Breast epithelium (tissue), 4 donors: Measurements from ENCODE around the gene TNFRSF6B. TPM values are rescaled to one million over a fixed set of nuclear protein-coding genes. Genes with fewer than 3 reads are reported as not detected.
A peak's percentile ranks its signal among the peaks of the same experiment; 100 is the strongest.

Experiments used
- DNase-seq, 2 donors: peaks; one replicate each; pipeline ENCODE4 v3.0.0-alpha.2; 2019; ENCODE audit warnings: low spot score in 2 of 2
- H3K27ac ChIP-seq, 2 donors: fragments of 200-600 bp; sonication (generic) in 1 of 2; one replicate each; pipeline ENCODE4 v1.5.1; 2016 to 2019; ENCODE audit warnings: mild to moderate bottlenecking in 1 of 2
- H3K27me3 ChIP-seq, 2 donors: fragments of 200-600 bp; sonication (generic) in 1 of 2; one replicate each; pipeline versions ENCODE4 v1.5.1 to v1.6.0; 2017 to 2019; ENCODE audit warnings: control low read depth in 1 of 2, mild to moderate bottlenecking in 1 of 2
- H3K36me3 ChIP-seq: fragments of 200-600 bp; one replicate; pipeline ENCODE4 v1.5.1; 2019
- H3K4me1 ChIP-seq, 2 donors: fragments of 200-600 bp; sonication (generic); one replicate each; pipeline ENCODE4 v1.5.1; 2016 to 2019; ENCODE audit warnings: control low read depth in 1 of 2
- H3K4me3 ChIP-seq, 3 donors: fragments of 200-600 bp; sonication (generic); 1 replicate in 2 of 3; 2 replicates in 1 of 3; pipeline ENCODE4 v1.5.1; 2016 to 2019; ENCODE audit warnings: mild to moderate bottlenecking in 3 of 3, moderate library complexity in 2 of 3
- H3K9me3 ChIP-seq, 2 donors: fragments of 200-600 bp; sonication (generic) in 1 of 2; one replicate each; pipeline ENCODE4 v1.5.1; 2016 to 2019; ENCODE audit warnings: control low read depth in 1 of 2
- POLR2A ChIP-seq: fragments of 450-650 bp; IDR thresholded peaks from one replicate; pipeline ENCODE4 v1.6.1; 2016; ENCODE audit warnings: antibody characterized with exemption, mild to moderate bottlenecking, moderate library complexity
- POLR2AphosphoS5 ChIP-seq, 3 donors: sonication (generic); formaldehyde crosslinking; IDR thresholded peaks; one replicate each; pipeline ENCODE4 v1.6.1; 2017; ENCODE audit warnings: antibody characterized with exemption in 3 of 3
- intact Hi-C: fragments of 100-400 bp; cut with DNase I; formaldehyde crosslinking; loops from one replicate; pipeline ENCODE4 v1.15.1; 2023; ENCODE audit warnings: low total_unique reads
- total RNA-seq, 3 donors: library from RNA; depleted of rRNA; stranded (reverse); fragments of >200 nt; gene quantifications; one replicate each; pipeline ENCODE4 v1.1.0, GENCODE V29; 2016
- TF ChIP-seq, protein P1 (sequence below), 3 donors: fragments of 450-650 bp; IDR thresholded peaks; one replicate each; pipeline ENCODE4 v1.5.1; 2016 to 2017; ENCODE audit warnings: antibody characterized with exemption in 3 of 3, mild to moderate bottlenecking in 3 of 3, moderate library complexity in 3 of 3

Gene TNFRSF6B
- total RNA-seq, 3 donors from 2014 or later: 2.8 to 40.0 (median 7.4) TPM

GRCh38 chr20:63705232-63706026 is 9.0 kb downstream of the TNFRSF6B start:
- Histone ChIP-seq H3K27me3 (no peaks in the 10 kb centered on the region), H3K4me3 (no peak overlapping the region), H3K9me3 (no peaks in the 10 kb centered on the region), H3K4me1 (peaks cover 7 to 13% of the 10 kb centered on the region in 2 donors), H3K27ac (no peak overlapping the region), H3K36me3 (peaks cover 7% of the 10 kb centered on the region)
- DNase-seq: no peak
- intact Hi-C loops: loop anchor here (2.0 kb wide), 1 partner anchor 15 kb away; no protein-coding TSS in a partner anchor
- no peak for TF ChIP-seq POLR2AphosphoS5 (IDR thresholded peaks at IDR 0.05)
- TF ChIP-seq, protein P1, sequence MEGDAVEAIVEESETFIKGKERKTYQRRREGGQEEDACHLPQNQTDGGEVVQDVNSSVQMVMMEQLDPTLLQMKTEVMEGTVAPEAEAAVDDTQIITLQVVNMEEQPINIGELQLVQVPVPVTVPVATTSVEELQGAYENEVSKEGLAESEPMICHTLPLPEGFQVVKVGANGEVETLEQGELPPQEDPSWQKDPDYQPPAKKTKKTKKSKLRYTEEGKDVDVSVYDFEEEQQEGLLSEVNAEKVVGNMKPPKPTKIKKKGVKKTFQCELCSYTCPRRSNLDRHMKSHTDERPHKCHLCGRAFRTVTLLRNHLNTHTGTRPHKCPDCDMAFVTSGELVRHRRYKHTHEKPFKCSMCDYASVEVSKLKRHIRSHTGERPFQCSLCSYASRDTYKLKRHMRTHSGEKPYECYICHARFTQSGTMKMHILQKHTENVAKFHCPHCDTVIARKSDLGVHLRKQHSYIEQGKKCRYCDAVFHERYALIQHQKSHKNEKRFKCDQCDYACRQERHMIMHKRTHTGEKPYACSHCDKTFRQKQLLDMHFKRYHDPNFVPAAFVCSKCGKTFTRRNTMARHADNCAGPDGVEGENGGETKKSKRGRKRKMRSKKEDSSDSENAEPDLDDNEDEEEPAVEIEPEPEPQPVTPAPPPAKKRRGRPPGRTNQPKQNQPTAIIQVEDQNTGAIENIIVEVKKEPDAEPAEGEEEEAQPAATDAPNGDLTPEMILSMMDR (IDR thresholded peaks at IDR 0.05): no peak
- no peak for TF ChIP-seq POLR2A

DNA sequence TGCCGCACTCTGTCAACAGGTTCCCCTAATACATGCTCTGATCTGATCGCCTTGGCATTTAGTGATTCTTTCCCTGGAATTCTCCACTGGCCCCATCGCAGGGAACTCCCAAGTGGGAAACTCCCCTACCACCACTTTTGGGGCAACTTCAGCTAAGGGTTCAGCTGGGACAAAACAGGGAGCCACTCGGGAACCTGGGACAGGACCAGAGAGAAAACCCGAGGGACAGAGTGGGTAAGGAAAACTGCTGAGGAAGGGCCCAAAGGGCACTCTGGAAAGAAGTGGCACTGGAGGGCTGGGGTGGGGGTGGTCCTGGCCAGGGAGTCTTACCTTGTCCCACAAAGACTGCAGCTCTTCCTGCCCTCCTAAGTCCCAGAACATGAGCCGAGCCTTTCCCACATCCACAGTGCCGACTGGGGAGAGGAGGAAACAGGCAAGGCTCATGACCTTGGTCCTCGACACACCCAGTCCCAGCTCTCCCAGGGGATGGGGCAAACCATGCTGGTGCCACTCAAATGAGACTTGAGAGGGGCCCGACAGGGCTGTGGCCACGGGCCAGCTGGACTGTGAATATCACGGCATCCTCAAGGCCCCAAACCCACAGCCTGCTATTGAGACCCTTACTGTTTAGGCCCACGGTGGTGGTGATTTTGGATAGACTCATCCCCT is 9.7 kb downstream of the TNFRSF6B start:
- Histone ChIP-seq H3K4me3 (peak overlapping the region; percentile 88 to 93 (median 91)), H3K36me3 (peaks cover 7% of the 10 kb centered on the region), H3K4me1 (peaks cover 7 to 13% of the 10 kb centered on the region in 2 donors), H3K27ac (peak overlapping the region; percentile 90 to 92), H3K9me3 (no peaks in the 10 kb centered on the region), H3K27me3 (no peaks in the 10 kb centered on the region)
- no peak for TF ChIP-seq POLR2AphosphoS5 (IDR thresholded peaks at IDR 0.05)
- no peak for TF ChIP-seq POLR2A
- TF ChIP-seq, protein P1 (IDR thresholded peaks at IDR 0.05): no peak
- intact Hi-C loops: no loop called here
- DNase-seq: no peak

GRCh38 chr20:63706852-63707557 is 10.6 kb downstream of the TNFRSF6B start:
- peak overlapping the region; percentile 90 to 92 for H3K27ac ChIP-seq
- peaks cover 7% of the 10 kb centered on the region for H3K36me3 ChIP-seq
- no peaks in the 10 kb centered on the region for H3K9me3 ChIP-seq
- H3K4me1 ChIP-seq: peaks cover 7 to 13% of the 10 kb centered on the region in 2 donors
- DNase-seq: no peak
- intact Hi-C loops: no loop called here
- no peak for TF ChIP-seq POLR2A
- no peak for TF ChIP-seq POLR2AphosphoS5 (IDR thresholded peaks at IDR 0.05)
- TF ChIP-seq, protein P1 (IDR thresholded peaks at IDR 0.05): no peak
- H3K27me3 ChIP-seq: no peaks in the 10 kb centered on the region
- peak overlapping the region; percentile 88 to 93 (median 91) for H3K4me3 ChIP-seq

DNA sequence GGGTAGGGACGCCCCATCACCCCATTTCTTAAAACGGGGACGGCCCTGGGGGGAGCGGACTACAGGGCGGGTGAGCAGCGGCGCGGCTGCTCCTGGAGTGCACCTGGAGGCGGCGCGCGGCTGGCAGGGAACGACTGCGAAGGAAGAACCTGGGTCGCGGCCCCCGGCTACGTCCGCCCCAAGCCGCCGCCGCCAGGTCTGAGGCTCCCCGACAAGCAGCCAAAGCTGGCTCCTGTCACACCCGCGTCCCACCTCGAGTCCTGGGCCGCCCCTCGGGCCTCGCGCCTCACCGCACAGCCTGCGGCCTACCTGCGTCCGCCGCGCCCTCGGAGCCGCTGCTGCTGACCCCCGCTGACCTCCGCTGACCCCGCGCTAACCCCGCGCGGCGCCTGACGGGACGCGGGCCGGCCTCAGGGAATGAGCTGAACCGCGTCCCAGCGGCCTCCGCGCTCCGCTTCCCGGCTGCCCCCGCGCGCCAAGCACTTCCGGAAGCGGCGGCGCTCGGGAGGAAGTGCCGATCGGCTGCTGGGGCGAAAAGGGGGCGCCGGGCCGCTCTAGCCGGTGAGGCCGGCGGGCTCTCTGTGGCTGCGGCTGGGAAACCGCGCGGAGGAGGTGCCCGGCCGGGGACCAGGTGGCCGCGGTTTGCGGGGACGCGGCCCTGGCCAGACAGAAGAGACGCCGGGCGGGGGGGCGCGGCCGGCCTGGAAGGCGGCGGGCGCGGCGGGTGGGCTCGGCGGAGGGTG is 11.3 kb downstream of the TNFRSF6B start, which contains the start of the genes ARFRP1 and ZGPAT:
Gene ARFRP1 (minus strand): TSS at position 419 of the 743 bp plus-strand sequence. CDS start 885 bp downstream, outside the sequence.
Gene ZGPAT (plus strand): TSS at position 482 of the 743 bp plus-strand sequence. CDS start 542 bp downstream, outside the sequence.
- H3K4me1 ChIP-seq: peaks cover 7 to 13% of the 10 kb centered on the region in 2 donors
- H3K9me3 ChIP-seq: no peaks in the 10 kb centered on the region
- peak within 1 kb of the TSS; percentile 90 to 92 for H3K27ac ChIP-seq
- intact Hi-C loops: no loop called here
- DNase-seq: peak; percentile 71 to 83
- TF ChIP-seq, protein P1 (IDR thresholded peaks at IDR 0.05): no peak
- TF ChIP-seq POLR2AphosphoS5 (IDR thresholded peaks at IDR 0.05) (peak; percentile 64 to 85 (median 69)), POLR2A (peak; percentile 16)
- peak within 1 kb of the TSS; percentile 88 to 93 (median 91) for H3K4me3 ChIP-seq
- peaks cover 7% of the 10 kb centered on the region for H3K36me3 ChIP-seq
- H3K27me3 ChIP-seq: no peaks in the 10 kb centered on the region
